Stimulated activated CD4-positive, alpha-beta T cell treated with anti-CD3 and anti-CD28 coated beads, Interleukin-12 subunit alpha, Interleukin-12 subunit beta, amount 100 ng/mL, for 4 hours (primary cell): ENCODE measurements around the gene UTP20.
A peak's percentile ranks its signal among the peaks of the same experiment; 100 is the strongest.
"Not testable (repeated sequence)": the region's sequence is repeated elsewhere in the genome, so short reads cannot be mapped to it uniquely, and the experiment has no call there.

Experiments
- DNase-seq: peaks from one replicate; pipeline ENCODE4 v3.0.0-alpha.2; 2020

UTP20 gene

GRCh38 chr12:101328917-101329316 lies 49.0 kb downstream of the UTP20 start:
- DNase-seq, result no peak

GRCh38 chr12:101330631-101331030 lies 50.7 kb downstream of the UTP20 start:
- DNase-seq, result no peak

GRCh38 chr12:101336437-101336836 lies 56.5 kb downstream of the UTP20 start:
- no peak for DNase-seq

- no peak for DNase-seq
These were observed 58.2 kb downstream of the UTP20 start for GRCh38 chr12:101338087-101338486.

- no peak for DNase-seq
These were observed 64.0 kb downstream of the UTP20 start for GRCh38 chr12:101343893-101344292.

- DNase-seq, result no peak
These were observed 71.8 kb downstream of the UTP20 start for GRCh38 chr12:101351682-101352081.

GRCh38 chr12:101356794-101357193 lies 76.9 kb downstream of the UTP20 start:
- DNase-seq, result no peak

GRCh38 chr12:101361455-101361854 lies 81.5 kb downstream of the UTP20 start:
- DNase-seq, result no peak

- DNase-seq, result no peak
These were observed 88.1 kb downstream of the UTP20 start for GRCh38 chr12:101368016-101368415.

- no peak for DNase-seq
These were observed 92.5 kb downstream of the UTP20 start for GRCh38 chr12:101372431-101372830.

GRCh38 chr12:101375573-101375972 lies 95.7 kb downstream of the UTP20 start:
- DNase-seq, result no peak

- DNase-seq, result no peak
These were observed 99.2 kb downstream of the UTP20 start for GRCh38 chr12:101379149-101379548.

- DNase-seq, result not testable (repeated sequence)
These were observed 111.3 kb downstream of the UTP20 start for GRCh38 chr12:101391181-101391580.

GRCh38 chr12:101407049-101407435 lies 127.1 kb downstream of the UTP20 start:
- DNase-seq, result no peak

GRCh38 chr12:101407436-101408345 lies 127.8 kb downstream of the UTP20 start, which contains the start of gene ARL1:
Gene ARL1 (minus strand): TSS chr12:101407772. CDS start chr12:101407645, 127 bp downstream.
- DNase-seq, result peak; percentile 81

GRCh38 chr12:101410169-101410568 lies 130.3 kb downstream of the UTP20 start:
- not testable (repeated sequence) for DNase-seq

- DNase-seq, result no peak
These were observed 134.7 kb downstream of the UTP20 start for GRCh38 chr12:101414533-101415119.

- DNase-seq, result no peak
These were observed 135.3 kb downstream of the UTP20 start for GRCh38 chr12:101415228-101415627.

- DNase-seq, result not testable (repeated sequence)
These were observed 142.2 kb downstream of the UTP20 start for GRCh38 chr12:101422066-101422465.

- DNase-seq, result no peak
These were observed 144.7 kb downstream of the UTP20 start for GRCh38 chr12:101424620-101425019.

- DNase-seq, result no peak
These were observed 150.6 kb downstream of the UTP20 start for GRCh38 chr12:101430456-101430855.

- DNase-seq, result no peak
These were observed 156.2 kb downstream of the UTP20 start for GRCh38 chr12:101436136-101436535.
